Mesenchymal stem cell (in vitro differentiated cells and primary cell): Measurements from ENCODE around the gene TMEM263.
"Not testable (repeated sequence)": the region's sequence is repeated elsewhere in the genome, so short reads cannot be mapped to it uniquely, and the experiment has no call there.

Experiments used
- DNase-seq: peaks from one replicate; pipeline ENCODE4 v3.0.0-alpha.2; 2013
- H2AFZ ChIP-seq: one replicate; pipeline ENCODE4 v1.6.1; 2013; ENCODE audit warnings: low read depth, mild to moderate bottlenecking, control low read depth, inconsistent platforms, low read length, moderate library complexity
- H2AK5ac ChIP-seq: 2 replicates; pipeline ENCODE4 v1.6.1; 2013; ENCODE audit warnings: low read length, moderate library complexity, mild to moderate bottlenecking, inconsistent platforms; ENCODE audit not compliant: severe bottlenecking
- H2BK120ac ChIP-seq: one replicate; pipeline ENCODE4 v1.6.1; 2013; ENCODE audit warnings: low read depth, mild to moderate bottlenecking, inconsistent platforms, low read length, moderate library complexity
- H2BK12ac ChIP-seq, 2 experiments: one replicate each; pipeline ENCODE4 v1.6.1; 2013; ENCODE audit warnings: inconsistent platforms in 2 of 2, low read length in 2 of 2, mild to moderate bottlenecking in 2 of 2, moderate library complexity in 2 of 2, control low read depth in 1 of 2
- H2BK15ac ChIP-seq: one replicate; pipeline ENCODE4 v1.6.1; 2013; ENCODE audit warnings: mild to moderate bottlenecking, low read depth, inconsistent platforms; ENCODE audit not compliant: poor library complexity, severe bottlenecking
- H2BK5ac ChIP-seq: 2 replicates; pipeline ENCODE4 v1.6.1; 2013; ENCODE audit warnings: low read depth, mild to moderate bottlenecking, low read length, control low read depth, inconsistent platforms; ENCODE audit not compliant: poor library complexity, severe bottlenecking
- H3K14ac ChIP-seq, 2 experiments: one replicate each; pipeline ENCODE4 v1.6.1; 2013; ENCODE audit warnings: inconsistent platforms in 2 of 2, low read length in 2 of 2, control low read depth in 1 of 2, mild to moderate bottlenecking in 1 of 2, moderate library complexity in 1 of 2
- H3K18ac ChIP-seq, 2 experiments: one replicate each; pipeline ENCODE4 v1.6.1; 2013; ENCODE audit warnings: inconsistent platforms in 2 of 2, low read length in 2 of 2, control low read depth in 1 of 2, low read depth in 1 of 2, mild to moderate bottlenecking in 1 of 2
- H3K23ac ChIP-seq, 2 experiments: one replicate each; pipeline ENCODE4 v1.6.1; 2013; ENCODE audit warnings: inconsistent platforms in 2 of 2, low read length in 2 of 2, mild to moderate bottlenecking in 2 of 2, moderate library complexity in 2 of 2, control low read depth in 1 of 2
- H3K27ac ChIP-seq: 2 replicates; pipeline ENCODE4 v1.5.1; 2013; ENCODE audit warnings: mild to moderate bottlenecking, moderate library complexity, low read length, control low read depth, inconsistent platforms; ENCODE audit not compliant: poor library complexity, severe bottlenecking
- H3K27me3 ChIP-seq, 2 experiments: 2 replicates each; pipeline versions ENCODE4 v1.6.1 to v1.7.0; 2013; ENCODE audit warnings: low read length in 2 of 2, mild to moderate bottlenecking in 2 of 2, moderate library complexity in 2 of 2, control low read depth in 1 of 2, inconsistent platforms in 1 of 2; ENCODE audit not compliant: control insufficient read depth in 1 of 2, insufficient read depth in 1 of 2
- H3K36me3 ChIP-seq, 2 experiments: 2 replicates each; pipeline versions ENCODE4 v1.6.1 to v1.7.0; 2013; ENCODE audit warnings: low read length in 2 of 2, control low read depth in 1 of 2, inconsistent platforms in 1 of 2, low read depth in 1 of 2, mild to moderate bottlenecking in 1 of 2; ENCODE audit not compliant: insufficient read depth in 2 of 2, control insufficient read depth in 1 of 2
- H3K4ac ChIP-seq, 2 experiments: one replicate each; pipeline ENCODE4 v1.6.1; 2013; ENCODE audit warnings: inconsistent platforms in 2 of 2, low read length in 2 of 2, mild to moderate bottlenecking in 2 of 2, moderate library complexity in 2 of 2, control low read depth in 1 of 2, low read depth in 1 of 2
- H3K4me1 ChIP-seq: 2 replicates; pipeline ENCODE4 v1.6.1; 2013; ENCODE audit warnings: low read depth, low read length, control low read depth; ENCODE audit not compliant: control insufficient read depth, insufficient read depth
- H3K4me2 ChIP-seq: 2 replicates; pipeline ENCODE4 v1.6.1; 2013; ENCODE audit warnings: low read length, mild to moderate bottlenecking, inconsistent platforms; ENCODE audit not compliant: poor library complexity, severe bottlenecking
- H3K4me3 ChIP-seq, 2 experiments: 2 replicates each; pipeline versions ENCODE4 v1.5.1 to v1.7.0; 2013; ENCODE audit warnings: low read length in 2 of 2, mild to moderate bottlenecking in 2 of 2, control low read depth in 1 of 2, low read depth in 1 of 2; ENCODE audit not compliant: insufficient read depth in 1 of 2
- H3K79me1 ChIP-seq: replicated peaks from 2 replicates; pipeline ENCODE4 v1.6.1; 2013; ENCODE audit warnings: mild to moderate bottlenecking, control low read depth, low read length, inconsistent platforms; ENCODE audit not compliant: poor library complexity, severe bottlenecking
- H3K9ac ChIP-seq: 2 replicates; pipeline ENCODE4 v1.7.0; 2013; ENCODE audit warnings: mild to moderate bottlenecking, low read length, moderate library complexity
- H3K9me3 ChIP-seq: 2 replicates; pipeline ENCODE4 v1.7.0; 2013; ENCODE audit warnings: mild to moderate bottlenecking, low read length; ENCODE audit not compliant: control insufficient read depth
- H4K8ac ChIP-seq: one replicate; pipeline ENCODE4 v1.6.1; 2013; ENCODE audit warnings: inconsistent platforms, mild to moderate bottlenecking, low read length, moderate library complexity
- H4K91ac ChIP-seq: one replicate; pipeline ENCODE4 v1.6.1; 2013; ENCODE audit warnings: mild to moderate bottlenecking, low read length, inconsistent platforms
- WGBS: methylation state at CpG from one replicate; pipeline ENCODE4 v1.1.7; 2013; ENCODE audit warnings: mixed read lengths; 5-methylcytosine and 5-hydroxymethylcytosine counted together

TMEM263 gene

GRCh38 chr12:106919910-106920544 is 35.7 kb upstream of the TMEM263 start:
- Histone ChIP-seq H3K9ac (no peak overlapping the region), H3K4me2 (no peak overlapping the region), H4K8ac (no peak overlapping the region), H3K23ac (no peak overlapping the region), H2BK12ac (no peak overlapping the region), H2BK120ac (no peak overlapping the region), H2BK15ac (no peak overlapping the region), H3K4me3 (no peak overlapping the region), H2AK5ac (no peak overlapping the region), H4K91ac (no peak overlapping the region), H2AFZ (no peak overlapping the region), H3K4me1 (no peaks in the 10 kb centered on the region), H3K27me3 (peaks cover 5 to 9% of the 10 kb centered on the region in 2 experiments), H3K9me3 (no peaks in the 10 kb centered on the region), H3K36me3 (no peaks in the 10 kb centered on the region), H3K79me1 (no peaks in the 10 kb centered on the region), H3K14ac (no peak overlapping the region), H2BK5ac (no peak overlapping the region), H3K27ac (no peak overlapping the region), H3K18ac (no peak overlapping the region), H3K4ac (no peak overlapping the region)
- 100% methylated on average over 1 of the region's 4 CpGs for WGBS
- DNase-seq = peak; percentile 58

- 88% methylated on average over 2 of the region's 2 CpGs for WGBS
- H3K27me3 ChIP-seq, H3K9ac ChIP-seq, H2BK120ac ChIP-seq, H2BK5ac ChIP-seq, H2BK15ac ChIP-seq, H3K4me3 ChIP-seq, H3K79me1 ChIP-seq, H3K4me2 ChIP-seq, DNase-seq, H4K8ac ChIP-seq, H2BK12ac ChIP-seq, H3K4ac ChIP-seq, H3K9me3 ChIP-seq, H2AFZ ChIP-seq, H4K91ac ChIP-seq, H3K23ac ChIP-seq, H3K36me3 ChIP-seq, H3K27ac ChIP-seq, H2AK5ac ChIP-seq, H3K14ac ChIP-seq, H3K18ac ChIP-seq, H3K4me1 ChIP-seq: not testable (repeated sequence)
Observed at GRCh38 chr12:106921976-106922375, 33.7 kb upstream of the TMEM263 start.

- H3K9ac ChIP-seq, H3K14ac ChIP-seq, H3K4me2 ChIP-seq, H3K36me3 ChIP-seq, H3K4ac ChIP-seq, H2BK12ac ChIP-seq, H3K18ac ChIP-seq, H3K9me3 ChIP-seq, H3K27ac ChIP-seq, H4K8ac ChIP-seq, H2BK5ac ChIP-seq, H4K91ac ChIP-seq, H3K79me1 ChIP-seq, H3K27me3 ChIP-seq, H2BK15ac ChIP-seq, H3K4me3 ChIP-seq, H2AK5ac ChIP-seq, H2AFZ ChIP-seq, DNase-seq, H3K4me1 ChIP-seq, H2BK120ac ChIP-seq, H3K23ac ChIP-seq: not testable (repeated sequence)
- no CpG with 5 or more reads among the region's 2 CpGs for WGBS
Observed at GRCh38 chr12:106923594-106923993, 32.1 kb upstream of the TMEM263 start.

DNA sequence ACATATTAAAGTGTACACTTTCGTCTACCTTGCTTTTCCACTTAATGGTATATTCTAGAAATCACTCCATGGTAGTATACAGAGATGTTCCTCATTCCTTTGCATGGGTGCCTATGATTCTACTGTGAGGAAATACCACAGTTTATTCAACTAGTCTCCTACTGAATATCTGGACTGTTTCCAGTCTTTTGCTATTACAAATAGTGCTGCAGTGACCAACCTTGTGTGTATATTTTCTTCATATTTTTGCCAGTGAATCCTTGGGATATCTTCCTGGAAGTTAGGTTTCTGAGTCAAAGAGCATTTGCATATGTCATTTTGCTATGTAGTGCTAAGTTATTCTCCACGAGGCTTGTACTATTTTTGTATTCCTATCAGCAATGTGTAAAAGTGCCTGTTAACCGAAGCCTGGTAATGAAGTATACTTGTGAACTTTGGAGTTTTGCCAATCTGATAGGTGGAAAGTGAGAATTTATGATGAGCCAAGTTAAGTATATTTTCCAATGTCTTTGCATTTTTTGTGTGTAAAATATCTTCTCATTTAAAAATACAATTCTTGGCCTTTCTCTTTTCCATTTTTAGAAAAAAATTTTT is 31.3 kb upstream of the TMEM263 start:
- H3K9me3 ChIP-seq = no peaks in the 10 kb centered on the region
- no peak overlapping the region for H3K23ac ChIP-seq
- no peak overlapping the region for H3K18ac ChIP-seq
- no peak overlapping the region for H2AK5ac ChIP-seq
- no peak overlapping the region for H3K14ac ChIP-seq
- no peaks in the 10 kb centered on the region for H3K79me1 ChIP-seq
- no peak overlapping the region for H2BK120ac ChIP-seq
- no peak overlapping the region for H3K9ac ChIP-seq
- H3K27me3 ChIP-seq = peaks cover 5 to 9% of the 10 kb centered on the region in 2 experiments
- no peak overlapping the region for H2BK15ac ChIP-seq
- no peak overlapping the region for H2BK12ac ChIP-seq
- no peak overlapping the region for H3K4me2 ChIP-seq
- no peaks in the 10 kb centered on the region for H3K4me1 ChIP-seq
- H3K27ac ChIP-seq = no peak overlapping the region
- no peak overlapping the region for H2AFZ ChIP-seq
- 90% methylated on average over 2 of the region's 3 CpGs for WGBS
- H4K91ac ChIP-seq = no peak overlapping the region
- no peaks in the 10 kb centered on the region for H3K36me3 ChIP-seq
- no peak overlapping the region for H3K4ac ChIP-seq
- peak; percentile 5 for DNase-seq
- H2BK5ac ChIP-seq = no peak overlapping the region
- no peak overlapping the region for H4K8ac ChIP-seq
- H3K4me3 ChIP-seq = no peak overlapping the region
